Right lobe of liver (tissue), 4 donors: ENCODE measurements around the gene SIGLEC12.

Experiments
- POLR2A ChIP-seq: fragments of 450-650 bp; IDR thresholded peaks from one replicate; pipeline ENCODE4 v1.6.1; 2017; ENCODE audit warnings: antibody characterized with exemption, mild to moderate bottlenecking
- TF ChIP-seq, protein P1 (sequence below), 4 donors: fragments of 200-600 bp in 3 of 4; fragments of 450-650 bp in 1 of 4; IDR thresholded peaks; one replicate each; pipeline versions ENCODE4 v1.5.1 to v1.8.0; 2016 to 2022; ENCODE audit warnings: antibody characterized with exemption in 4 of 4, mild to moderate bottlenecking in 2 of 4
- donor health status: DM: no; HTN: no; CAD: no.
- donor health status: DM: no; HTN: no; CAD: no.
- donor health status: DM: no; HTN: yes; CAD: no.

DNA sequence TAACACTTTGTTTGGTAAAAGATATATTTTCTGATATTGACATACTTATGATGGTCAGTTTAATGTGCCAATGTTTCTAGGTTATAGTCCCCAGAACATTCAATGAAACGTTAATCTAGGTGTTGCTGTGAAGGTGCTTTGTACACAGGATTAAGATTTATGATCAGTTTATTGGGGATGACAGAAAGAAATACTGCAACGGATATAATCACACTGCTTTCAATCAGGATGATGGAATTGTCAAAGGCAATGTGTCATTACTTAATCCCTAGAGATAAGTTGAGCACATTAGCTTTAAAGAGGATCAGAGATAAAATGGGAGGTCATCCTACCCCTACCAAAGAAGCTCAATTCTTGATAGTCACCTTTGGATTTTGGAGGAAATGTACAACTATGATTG is 12.4 kb upstream of the SIGLEC12 start:
- no peak for TF ChIP-seq POLR2A
- TF ChIP-seq, protein P1, sequence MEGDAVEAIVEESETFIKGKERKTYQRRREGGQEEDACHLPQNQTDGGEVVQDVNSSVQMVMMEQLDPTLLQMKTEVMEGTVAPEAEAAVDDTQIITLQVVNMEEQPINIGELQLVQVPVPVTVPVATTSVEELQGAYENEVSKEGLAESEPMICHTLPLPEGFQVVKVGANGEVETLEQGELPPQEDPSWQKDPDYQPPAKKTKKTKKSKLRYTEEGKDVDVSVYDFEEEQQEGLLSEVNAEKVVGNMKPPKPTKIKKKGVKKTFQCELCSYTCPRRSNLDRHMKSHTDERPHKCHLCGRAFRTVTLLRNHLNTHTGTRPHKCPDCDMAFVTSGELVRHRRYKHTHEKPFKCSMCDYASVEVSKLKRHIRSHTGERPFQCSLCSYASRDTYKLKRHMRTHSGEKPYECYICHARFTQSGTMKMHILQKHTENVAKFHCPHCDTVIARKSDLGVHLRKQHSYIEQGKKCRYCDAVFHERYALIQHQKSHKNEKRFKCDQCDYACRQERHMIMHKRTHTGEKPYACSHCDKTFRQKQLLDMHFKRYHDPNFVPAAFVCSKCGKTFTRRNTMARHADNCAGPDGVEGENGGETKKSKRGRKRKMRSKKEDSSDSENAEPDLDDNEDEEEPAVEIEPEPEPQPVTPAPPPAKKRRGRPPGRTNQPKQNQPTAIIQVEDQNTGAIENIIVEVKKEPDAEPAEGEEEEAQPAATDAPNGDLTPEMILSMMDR (IDR thresholded peaks at IDR 0.05) = no peak
